ENCODE data around the gene HNRNPF.
"Not testable (repeated sequence)": the region's sequence is repeated elsewhere in the genome, so short reads cannot be mapped to it uniquely, and the experiment has no call there.

Gene HNRNPF

GRCh38 chr10:43408710-43409384, at the start of gene HNRNPF:
Gene HNRNPF, minus strand, starts transcription at chr10:43409186. Its CDS starts 21,302 bp downstream, at chr10:43387884.
- DNase-seq (ENCODE audit: low spot score), result peak; percentile 98

- DNase-seq (ENCODE audit: low spot score), result no peak
Measured at GRCh38 chr10:43458227-43458626, 49.2 kb upstream of the HNRNPF start.

GRCh38 chr10:43456561-43456960, 47.6 kb upstream of the HNRNPF start:
- DNase-seq (ENCODE audit: low spot score), result not testable (repeated sequence)

GRCh38 chr10:43454025-43454424, 45.0 kb upstream of the HNRNPF start:
- not testable (repeated sequence) for DNase-seq (ENCODE audit: low spot score)

GRCh38 chr10:43453266-43453831, 44.4 kb upstream of the HNRNPF start:
- DNase-seq (ENCODE audit: low spot score), result no peak

- no peak for DNase-seq (ENCODE audit: low spot score)
Measured at GRCh38 chr10:43452356-43452914, 43.4 kb upstream of the HNRNPF start.

GRCh38 chr10:43448742-43449141, 39.8 kb upstream of the HNRNPF start:
- no peak for DNase-seq (ENCODE audit: low spot score)

- not testable (repeated sequence) for DNase-seq (ENCODE audit: low spot score)
Measured at GRCh38 chr10:43446219-43447017, 37.4 kb upstream of the HNRNPF start.

- DNase-seq (ENCODE audit: low spot score), result no peak
Measured at GRCh38 chr10:43444897-43445466, 36.0 kb upstream of the HNRNPF start.

GRCh38 chr10:43444323-43444722, 35.3 kb upstream of the HNRNPF start:
- no peak for DNase-seq (ENCODE audit: low spot score)

GRCh38 chr10:43440463-43441134, 31.6 kb upstream of the HNRNPF start:
- DNase-seq (ENCODE audit: low spot score), result no peak

- no peak for DNase-seq (ENCODE audit: low spot score)
Measured at GRCh38 chr10:43437141-43437870, 28.3 kb upstream of the HNRNPF start.

GRCh38 chr10:43436291-43437140, 27.5 kb upstream of the HNRNPF start, which contains the start of gene ZNF487:
Gene ZNF487, plus strand, starts transcription at chr10:43437111. Its CDS starts 38,703 bp downstream, at chr10:43475814.
- DNase-seq (ENCODE audit: low spot score), result peak; percentile 97

GRCh38 chr10:43430926-43431663, 22.1 kb upstream of the HNRNPF start:
- no peak for DNase-seq (ENCODE audit: low spot score)

- no peak for DNase-seq (ENCODE audit: low spot score)
Measured at GRCh38 chr10:43427166-43427825, 18.3 kb upstream of the HNRNPF start.

GRCh38 chr10:43426476-43426875, 17.5 kb upstream of the HNRNPF start:
- not testable (repeated sequence) for DNase-seq (ENCODE audit: low spot score)

- no peak for DNase-seq (ENCODE audit: low spot score)
Measured at GRCh38 chr10:43424416-43424815, 15.4 kb upstream of the HNRNPF start.

GRCh38 chr10:43421944-43422343, 13.0 kb upstream of the HNRNPF start:
- not testable (repeated sequence) for DNase-seq (ENCODE audit: low spot score)

- DNase-seq (ENCODE audit: low spot score), result no peak
Measured at GRCh38 chr10:43421519-43421918, 12.5 kb upstream of the HNRNPF start.

Measured in left forelimb (tissue), 1 donor.